G401.6 (cell line): ENCODE data around the gene ZC3HAV1L.
"Not testable (repeated sequence)": the region's sequence is repeated elsewhere in the genome, so short reads cannot be mapped to it uniquely, and the experiment has no call there.

Source experiments
- FAIRE-seq: peaks from 2 replicates; lab custom pipeline; 2012; peaks lifted over from hg19 to GRCh38; lab: Jason Lieb, UNC

ZC3HAV1L gene

DNA sequence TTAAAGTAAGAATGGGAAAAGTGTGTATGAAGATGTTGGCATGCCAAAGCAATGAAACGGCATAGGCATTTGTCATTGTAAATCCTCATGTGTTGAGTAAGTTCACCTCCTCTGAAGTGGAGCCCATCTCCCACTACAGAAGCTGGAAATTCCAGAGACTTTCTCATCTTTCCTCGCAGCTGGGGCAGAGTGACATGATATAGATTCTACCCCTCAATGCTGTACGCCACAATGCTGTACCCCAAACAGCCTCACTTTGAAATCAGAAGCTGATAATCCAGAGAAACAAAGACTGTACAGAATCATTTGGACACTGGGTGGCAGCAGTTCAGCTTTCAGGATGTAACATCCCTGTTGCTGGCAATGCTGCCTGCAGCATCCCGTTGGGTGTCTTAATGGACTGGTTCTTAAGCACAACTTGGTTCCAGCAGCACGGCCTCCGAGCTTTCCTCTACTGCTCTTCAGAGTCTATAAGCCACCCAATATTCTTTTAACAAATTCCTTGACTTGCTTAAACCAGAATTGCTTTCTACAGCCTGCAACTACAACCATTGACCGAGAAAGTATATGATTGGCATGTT, 18.8 kb downstream of the ZC3HAV1L start:
- peak; percentile 92 for FAIRE-seq

DNA sequence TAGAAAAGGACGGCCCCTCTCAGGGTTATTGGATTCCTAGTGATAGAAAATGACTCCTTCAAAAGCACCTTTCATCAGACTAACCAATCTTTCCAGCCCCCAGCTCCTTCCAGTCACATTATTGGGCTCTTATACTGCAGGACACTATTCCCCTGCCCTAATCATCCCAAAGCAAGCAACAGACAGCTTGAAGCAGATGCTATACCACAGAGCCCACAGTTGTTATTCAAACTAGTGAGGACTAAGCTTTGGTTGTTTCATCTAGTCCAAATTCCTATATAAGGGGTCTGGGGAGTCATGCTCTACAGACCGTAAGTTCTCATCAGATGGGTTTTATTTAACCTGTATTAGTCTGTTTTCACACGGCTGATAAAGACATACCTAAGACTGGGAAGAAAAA, 24.5 kb downstream of the ZC3HAV1L start:
- FAIRE-seq, result no peak

DNA sequence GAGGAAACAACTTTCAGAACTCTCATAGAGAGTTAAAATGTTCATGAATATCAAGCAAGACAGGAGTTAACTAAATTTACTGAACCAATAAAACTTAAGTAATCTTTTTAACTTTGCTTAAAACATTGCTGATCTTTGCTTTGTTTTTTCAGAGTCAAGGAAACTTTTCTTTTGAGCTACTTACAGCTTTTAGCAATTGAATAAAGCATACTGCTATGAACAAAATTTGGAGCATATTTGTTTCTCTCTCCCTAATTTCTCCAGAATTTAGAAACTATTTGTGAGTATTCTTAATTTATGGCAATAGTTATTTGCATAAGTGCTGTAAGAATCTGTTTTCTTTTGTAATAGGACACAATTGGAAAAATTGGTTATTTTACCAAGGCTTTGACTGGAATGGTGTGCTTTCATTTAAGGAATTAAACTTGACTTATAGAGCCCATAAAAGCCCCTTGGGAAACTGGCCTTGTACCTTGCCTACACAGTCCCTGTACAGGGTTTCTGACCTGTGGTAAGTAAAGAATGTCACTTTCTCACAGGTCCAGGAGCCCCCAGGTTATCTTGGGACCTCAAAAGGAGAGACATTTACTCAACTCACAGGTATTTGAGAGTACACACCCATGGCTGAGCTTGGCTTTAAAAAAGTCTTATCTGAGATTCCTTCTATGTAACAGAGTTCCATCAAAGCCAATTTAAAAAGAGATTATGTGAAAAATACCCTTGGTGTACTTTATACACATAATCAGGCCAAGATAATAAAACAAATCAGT, 31.3 kb downstream of the ZC3HAV1L start:
- peak; percentile 44 for FAIRE-seq

DNA sequence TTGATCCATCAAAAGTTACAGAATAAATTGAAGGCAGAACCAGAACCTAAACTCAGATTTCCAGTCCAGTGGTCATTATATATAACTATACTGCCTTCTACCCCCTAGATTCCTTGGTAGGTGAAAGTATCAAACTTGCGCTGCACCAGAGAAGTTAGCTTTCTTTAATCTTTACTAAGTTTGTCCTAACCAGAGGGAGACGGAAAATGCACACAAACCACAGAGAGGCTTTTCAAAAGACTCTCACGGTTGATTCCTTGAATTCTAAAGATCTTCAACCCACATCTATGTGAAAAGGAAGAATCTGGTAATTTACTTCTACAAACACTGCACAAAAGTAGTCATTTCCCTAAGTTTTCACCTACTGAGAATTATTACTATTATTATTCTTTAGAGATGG, 36.4 kb downstream of the ZC3HAV1L start:
- FAIRE-seq, result no peak

DNA sequence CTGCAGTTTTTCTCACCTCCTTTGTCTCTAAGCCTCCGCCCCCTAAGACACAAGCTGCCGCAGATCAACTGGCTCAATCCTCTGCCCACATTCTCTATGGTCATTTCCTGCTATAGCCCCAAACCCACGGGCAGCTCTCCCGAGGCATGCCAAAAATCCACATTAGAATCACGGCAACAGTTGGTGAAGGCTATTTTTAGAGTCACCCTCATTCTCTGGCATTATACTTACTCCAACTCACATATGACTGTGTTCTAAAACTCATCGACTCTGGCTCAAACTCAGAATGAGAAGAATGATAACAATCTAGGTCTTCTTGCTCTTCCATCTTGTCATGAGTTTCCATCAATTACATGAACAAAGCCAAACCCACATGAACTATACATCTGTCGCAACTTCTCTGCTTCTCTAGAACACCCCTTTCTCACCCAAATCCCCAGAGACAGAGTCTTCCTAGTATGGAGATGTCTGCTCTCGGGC, 43.8 kb downstream of the ZC3HAV1L start:
- FAIRE-seq, result no peak

DNA sequence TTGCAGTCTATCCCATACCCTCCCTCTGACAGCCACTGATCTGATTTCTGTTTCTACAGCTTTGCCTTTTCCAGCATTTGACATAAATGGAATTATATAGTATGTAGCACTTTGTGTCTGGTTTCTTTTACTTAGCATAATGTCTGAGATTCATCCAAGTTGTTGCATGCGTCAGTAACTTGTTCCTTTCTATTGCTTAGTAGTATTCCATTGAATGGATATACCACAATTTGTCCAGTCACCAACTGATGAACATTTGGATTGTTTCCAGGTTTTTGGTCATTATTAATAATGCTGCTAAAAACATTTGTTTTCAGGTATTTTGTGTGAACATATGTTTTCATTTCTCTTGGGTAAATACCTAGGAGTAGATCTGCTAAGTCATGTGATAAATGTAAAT, 48.2 kb downstream of the ZC3HAV1L start:
- FAIRE-seq, result no peak

DNA sequence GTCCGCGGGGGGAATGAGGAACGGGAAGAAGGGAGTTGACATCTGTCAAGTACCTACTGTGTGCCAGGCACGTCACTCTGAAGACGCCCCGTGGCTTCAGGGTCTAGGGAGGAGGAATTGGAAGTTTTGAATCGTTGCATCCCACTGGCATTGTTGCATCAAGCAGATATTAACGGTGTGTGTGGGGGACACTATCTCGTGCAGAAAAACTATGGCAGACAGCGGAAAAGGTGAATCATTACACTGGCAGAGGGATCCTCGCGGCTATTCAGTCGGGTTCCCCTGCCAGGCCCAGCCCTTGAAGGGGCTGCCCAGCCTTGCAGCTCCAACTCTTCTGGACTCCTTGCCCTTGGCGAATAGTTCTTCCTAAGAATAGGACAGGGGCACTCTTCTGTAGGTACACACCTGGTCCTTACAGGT, 53.6 kb downstream of the ZC3HAV1L start:
- no peak for FAIRE-seq

DNA sequence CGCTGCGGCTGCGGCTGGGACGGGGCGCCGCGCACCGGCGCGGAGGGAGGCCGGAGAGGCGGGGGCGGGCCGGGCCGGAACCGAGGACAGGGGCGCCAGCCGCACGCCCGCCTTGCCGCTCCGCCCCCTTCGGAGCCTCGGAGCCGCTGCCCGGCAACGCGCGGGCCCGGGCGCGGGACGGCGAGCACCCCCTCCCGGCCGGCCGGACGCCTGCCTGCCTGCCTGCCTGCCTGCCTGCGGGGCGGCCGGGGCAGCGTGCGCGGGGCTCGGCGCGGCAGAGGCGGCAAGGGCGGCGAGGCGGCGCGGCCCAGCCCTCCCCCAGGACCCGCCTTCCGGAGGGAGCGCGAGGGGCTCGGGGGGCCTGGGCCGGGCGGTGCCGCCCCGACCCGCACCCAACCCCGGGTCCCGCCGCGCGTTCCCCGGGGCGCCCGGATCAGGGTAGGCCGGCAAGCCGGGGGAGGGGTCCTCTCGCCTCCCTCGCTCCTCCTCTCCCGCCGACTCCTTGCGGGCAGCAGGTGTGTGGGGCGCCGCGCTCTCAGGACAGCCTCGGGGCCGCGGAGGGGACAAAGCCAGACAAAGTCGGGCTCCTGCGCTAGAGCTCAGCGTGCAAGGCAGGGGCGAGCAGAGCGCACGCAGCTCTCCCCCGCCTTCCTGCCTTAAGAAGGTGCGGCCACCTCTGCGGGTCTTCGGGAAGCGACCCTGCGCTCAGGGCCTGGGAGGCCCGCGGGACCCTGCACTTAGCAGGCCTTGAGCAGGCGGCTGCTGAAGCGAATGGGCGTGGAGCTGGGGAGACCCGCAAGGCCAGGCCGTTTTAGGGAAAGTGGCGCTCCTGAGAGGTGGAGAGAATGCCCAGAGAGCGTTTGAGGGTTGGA, 54.3 kb downstream of the ZC3HAV1L start, which contains the start of gene KIAA1549:
Gene KIAA1549 (minus strand): TSS at position 58 of the 872 bp plus-strand sequence. CDS start 120 bp downstream, outside the sequence.
- no peak for FAIRE-seq

DNA sequence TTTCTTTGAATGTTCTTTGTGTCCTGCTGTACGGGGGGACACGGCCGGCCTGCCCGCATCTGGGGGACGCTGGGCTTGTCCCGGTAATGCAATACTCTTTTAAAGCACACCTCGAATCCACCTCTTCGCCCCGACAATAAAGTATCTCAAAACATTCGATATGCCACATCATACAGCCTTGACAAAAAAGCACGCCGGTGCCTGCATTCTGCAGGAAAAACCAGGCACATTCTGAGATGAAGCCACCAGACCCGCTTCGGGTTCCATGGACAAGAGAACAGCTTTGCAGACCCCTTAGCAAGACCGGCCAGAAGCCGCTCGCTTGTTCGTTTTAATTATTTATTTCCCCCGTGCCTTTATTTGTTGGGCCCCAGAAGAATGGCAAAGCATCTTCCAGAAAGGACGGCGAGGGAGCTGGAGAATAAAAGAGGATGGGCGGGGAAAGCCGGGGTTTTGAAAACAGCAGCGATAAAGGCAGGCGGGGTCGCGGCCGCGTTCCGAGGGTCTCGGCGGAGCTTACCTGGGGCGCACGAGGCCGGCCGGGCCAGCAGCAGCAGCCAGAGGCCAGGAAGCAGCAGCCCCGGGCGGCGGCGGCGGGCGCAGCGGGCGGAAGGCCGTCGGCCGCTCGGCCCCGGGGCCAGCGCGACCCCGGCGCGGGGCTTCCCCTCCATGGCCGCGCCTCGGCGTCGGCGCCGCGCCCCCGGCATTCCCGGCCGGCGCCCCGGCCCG, 55.1 kb downstream of the ZC3HAV1L start:
- FAIRE-seq, result no peak

DNA sequence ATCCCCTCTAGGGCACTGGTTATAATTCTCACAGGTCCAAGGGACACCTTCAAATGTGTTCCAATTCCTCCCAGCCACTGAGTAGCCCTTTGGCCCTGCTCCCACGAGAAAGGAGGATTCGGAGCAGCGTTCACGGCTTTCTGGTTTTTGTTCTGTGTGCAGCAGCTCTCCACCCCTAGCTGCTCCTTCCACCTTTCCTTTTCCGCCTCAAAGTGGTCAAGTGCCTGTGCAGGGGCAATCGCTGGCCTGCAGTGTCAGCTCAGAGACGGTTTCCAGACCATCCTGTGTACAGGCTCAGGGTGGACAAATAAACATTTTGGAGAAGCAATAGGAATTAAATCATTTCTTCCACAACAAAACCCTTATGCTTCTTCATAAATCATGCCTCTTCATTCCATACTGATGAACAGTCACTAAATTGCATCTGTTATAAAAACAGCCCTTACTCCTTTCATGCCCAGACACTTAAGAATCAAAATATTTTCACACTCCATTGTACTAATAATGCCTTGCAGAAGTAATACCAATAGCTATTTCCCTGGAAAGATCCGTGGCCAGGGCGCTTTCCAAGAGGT, 55.8 kb downstream of the ZC3HAV1L start:
- no peak for FAIRE-seq

DNA sequence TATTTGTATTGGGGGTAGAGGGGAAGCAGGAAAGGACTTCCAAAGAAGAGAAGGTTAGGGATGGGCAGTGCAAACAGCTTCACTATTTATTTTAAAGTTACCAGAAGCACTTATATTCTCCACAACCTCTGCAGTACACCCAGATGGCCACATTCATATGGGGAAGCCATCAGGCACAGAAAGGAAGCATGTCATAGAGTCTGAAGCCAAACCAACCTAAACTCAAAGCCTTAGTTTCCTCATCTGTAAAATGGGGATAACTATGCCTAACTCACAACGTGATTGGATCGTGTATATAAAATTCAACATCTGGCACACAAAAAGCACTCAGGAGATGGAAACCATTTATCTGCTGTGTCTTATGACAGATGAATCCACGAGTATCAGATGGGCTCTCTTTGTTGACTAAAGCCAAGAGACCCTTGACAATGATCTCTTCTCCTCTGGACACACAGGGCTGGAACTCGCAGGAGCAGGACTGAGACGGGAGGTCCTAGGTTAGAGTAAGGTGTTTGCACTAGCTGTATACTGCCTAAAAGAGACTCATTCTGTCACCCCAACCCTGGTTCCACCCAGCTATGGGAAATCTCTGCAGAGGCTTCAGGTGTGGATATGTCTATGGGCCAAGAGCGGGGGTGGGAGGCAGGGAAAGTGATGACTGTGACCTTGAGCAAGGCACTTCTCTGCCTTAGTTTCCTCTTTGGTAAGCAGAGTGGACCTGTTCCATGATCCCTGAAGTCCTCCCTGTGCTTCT, 56.4 kb downstream of the ZC3HAV1L start:
- FAIRE-seq, result no peak

DNA sequence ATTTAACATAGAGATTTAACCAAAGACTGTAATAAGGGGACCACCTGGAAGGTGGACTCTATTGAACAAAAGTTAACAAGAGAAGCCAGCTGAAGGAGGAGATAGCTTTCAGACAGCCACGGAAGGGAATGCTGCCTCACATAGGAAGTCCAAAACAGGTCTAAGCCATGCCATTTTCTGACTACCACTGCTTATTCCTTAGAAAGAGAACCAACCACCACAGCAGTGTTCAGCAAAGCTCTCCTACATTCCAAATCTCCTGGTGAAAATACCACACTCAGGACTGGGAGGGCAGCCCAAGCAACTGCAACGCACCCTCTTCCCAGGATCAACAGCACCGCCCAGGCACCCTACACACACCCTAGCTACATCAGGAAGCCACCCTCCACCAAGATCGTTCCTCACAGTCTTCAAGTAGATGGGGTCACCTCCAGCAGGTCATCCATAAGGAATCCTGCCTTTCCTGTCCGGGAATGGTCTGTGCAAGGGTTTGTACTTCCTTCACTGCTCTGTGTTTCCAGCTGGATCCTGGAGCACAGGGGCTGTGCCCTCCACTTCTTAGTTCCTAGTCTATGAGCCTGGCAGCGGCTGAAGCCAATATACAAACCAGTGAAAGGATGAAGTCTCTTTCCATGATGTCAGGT, 57.2 kb downstream of the ZC3HAV1L start:
- no peak for FAIRE-seq

DNA sequence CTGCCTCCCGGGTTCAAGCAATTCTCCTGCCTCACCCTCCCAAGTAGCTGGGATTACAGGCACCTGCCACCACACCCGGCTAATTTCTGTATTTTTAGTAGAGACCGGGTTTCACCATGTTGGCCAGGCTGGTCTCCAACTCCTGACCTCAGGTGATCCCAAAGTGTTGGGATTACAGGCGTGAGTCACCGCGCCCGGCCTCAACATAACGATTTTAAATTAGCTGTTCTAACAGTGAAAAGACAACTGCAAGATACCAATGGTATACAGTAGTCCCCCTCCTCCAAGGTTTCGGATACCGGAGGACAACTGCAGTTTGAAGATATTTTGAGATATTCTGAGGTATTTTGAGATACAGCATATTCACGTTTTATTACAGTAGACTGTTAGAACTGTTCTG, 59.7 kb downstream of the ZC3HAV1L start:
- not testable (repeated sequence) for FAIRE-seq
